Measurements from ENCODE around the gene POLN.

- TF ChIP-seq CTCF (conservative IDR thresholded peaks at IDR 0.05) = no peak
- no peak for TF ChIP-seq EZH2 (IDR thresholded peaks at IDR 0.05; ENCODE audit: low read depth)
Measured at GRCh38 chr4:2138846-2139500, 102.9 kb downstream of the POLN start.

Data from PC-9 (cell line).